Measurements from ENCODE around the gene ALX3.

Gene ALX3

GRCh38 chr1:110070671-110071242 is at the start of gene ALX3:
TSS of gene ALX3 (minus strand) at chr1:110070672. CDS start at chr1:110070612, 60 bp downstream.
- Mint-ChIP-seq H3K27me3 (peaks cover 95% of the 10 kb centered on the region), H3K27ac (peak within 1 kb of the TSS; percentile 62 to 92), H3K4me3 (peak within 1 kb of the TSS; percentile 75 to 79), H3K9me3 (no peaks in the 10 kb centered on the region), H3K4me1 (peaks cover 26% of the 10 kb centered on the region)
- ATAC-seq (peak; percentile 11), DNase-seq (no peak)

GRCh38 chr1:110119843-110120242 is 49.4 kb upstream of the ALX3 start:
- Mint-ChIP-seq H3K4me1 (peaks cover 18% of the 10 kb centered on the region), H3K4me3 (no peak overlapping the region), H3K9me3 (peaks cover 9 to 13% of the 10 kb centered on the region in 2 donors), H3K27ac (no peak overlapping the region), H3K27me3 (peaks cover 42% of the 10 kb centered on the region)
- DNase-seq (no peak), ATAC-seq (no peak)

- H3K27ac Mint-ChIP-seq: no peak overlapping the region
- DNase-seq: peak in 1 of 2 donors; percentile 28
- ATAC-seq: peak; percentile 74
Observed at GRCh38 chr1:110118636-110119396, 48.3 kb upstream of the ALX3 start.

GRCh38 chr1:110114784-110115183 is 44.3 kb upstream of the ALX3 start:
- ATAC-seq (no peak), DNase-seq (no peak)
- Mint-ChIP-seq H3K27me3 (peaks cover 62% of the 10 kb centered on the region), H3K9me3 (no peaks in the 10 kb centered on the region), H3K4me1 (peaks cover 11% of the 10 kb centered on the region), H3K27ac (peak overlapping the region in 1 of 2 donors; percentile 82), H3K4me3 (no peak overlapping the region)

More at GRCh38 chr1:110118636-110119396, 48.3 kb upstream of the ALX3 start:
- Mint-ChIP-seq H3K9me3 (peaks cover 9 to 13% of the 10 kb centered on the region in 2 donors), H3K4me3 (no peak overlapping the region), H3K4me1 (peaks cover 18% of the 10 kb centered on the region), H3K27me3 (peaks cover 50% of the 10 kb centered on the region)

GRCh38 chr1:110114173-110114572 is 43.7 kb upstream of the ALX3 start:
- DNase-seq (no peak), ATAC-seq (no peak)
- Mint-ChIP-seq H3K9me3 (no peaks in the 10 kb centered on the region), H3K27ac (no peak overlapping the region), H3K4me3 (no peak overlapping the region), H3K4me1 (peaks cover 11% of the 10 kb centered on the region), H3K27me3 (peaks cover 68% of the 10 kb centered on the region)

- Mint-ChIP-seq H3K27ac (no peak overlapping the region), H3K27me3 (peaks cover 69% of the 10 kb centered on the region), H3K9me3 (no peaks in the 10 kb centered on the region), H3K4me1 (peaks cover 7% of the 10 kb centered on the region), H3K4me3 (no peak overlapping the region)
- ATAC-seq (no peak), DNase-seq (no peak)
Observed at GRCh38 chr1:110113551-110113950, 43.1 kb upstream of the ALX3 start.

GRCh38 chr1:110112656-110113055 is 42.2 kb upstream of the ALX3 start:
- ATAC-seq: no peak
- H3K27me3 Mint-ChIP-seq: peaks cover 69% of the 10 kb centered on the region
- no peaks in the 10 kb centered on the region for H3K9me3 Mint-ChIP-seq
- no peak for DNase-seq
- peaks cover 6% of the 10 kb centered on the region for H3K4me1 Mint-ChIP-seq
- H3K27ac Mint-ChIP-seq: no peak overlapping the region
- H3K4me3 Mint-ChIP-seq: no peak overlapping the region

GRCh38 chr1:110112143-110112542 is 41.7 kb upstream of the ALX3 start, which contains the start of gene UBL4B:
TSS of gene UBL4B (plus strand) at chr1:110112443. CDS start at chr1:110112535, 92 bp downstream.
- Mint-ChIP-seq H3K9me3 (no peaks in the 10 kb centered on the region), H3K4me1 (peaks cover 6% of the 10 kb centered on the region), H3K27me3 (peaks cover 69% of the 10 kb centered on the region), H3K27ac (no peak within 1 kb of the TSS), H3K4me3 (no peak within 1 kb of the TSS)
- no peak for DNase-seq
- no peak for ATAC-seq

GRCh38 chr1:110111081-110111480 is 40.6 kb upstream of the ALX3 start:
- Mint-ChIP-seq H3K9me3 (no peaks in the 10 kb centered on the region), H3K4me1 (no peaks in the 10 kb centered on the region), H3K27me3 (peaks cover 59% of the 10 kb centered on the region), H3K27ac (no peak overlapping the region), H3K4me3 (no peak overlapping the region)
- DNase-seq: no peak
- ATAC-seq: no peak

GRCh38 chr1:110107867-110108469 is 37.5 kb upstream of the ALX3 start:
- ATAC-seq: no peak

GRCh38 chr1:110106013-110106941 is 35.8 kb upstream of the ALX3 start:
- Mint-ChIP-seq H3K4me1 (no peaks in the 10 kb centered on the region), H3K27ac (no peak overlapping the region), H3K4me3 (no peak overlapping the region), H3K9me3 (no peaks in the 10 kb centered on the region), H3K27me3 (peaks cover 14% of the 10 kb centered on the region)
- peak; percentile 84 for ATAC-seq
- DNase-seq: peak; percentile 46 to 68

More at GRCh38 chr1:110107867-110108469, 37.5 kb upstream of the ALX3 start:
- Mint-ChIP-seq H3K4me3 (no peak overlapping the region), H3K9me3 (no peaks in the 10 kb centered on the region), H3K27me3 (peaks cover 30% of the 10 kb centered on the region), H3K27ac (no peak overlapping the region), H3K4me1 (no peaks in the 10 kb centered on the region)
- no peak for DNase-seq

GRCh38 chr1:110102081-110102480 is 31.6 kb upstream of the ALX3 start:
- no peak for DNase-seq
- Mint-ChIP-seq H3K27ac (peak overlapping the region in 1 of 2 donors; percentile 90), H3K4me3 (no peak overlapping the region), H3K27me3 (no peaks in the 10 kb centered on the region), H3K9me3 (no peaks in the 10 kb centered on the region), H3K4me1 (no peaks in the 10 kb centered on the region)
- no peak for ATAC-seq

- no peaks in the 10 kb centered on the region for H3K4me1 Mint-ChIP-seq
- no peak overlapping the region for H3K27ac Mint-ChIP-seq
- ATAC-seq: no peak
- DNase-seq: no peak
- peaks cover 16% of the 10 kb centered on the region for H3K27me3 Mint-ChIP-seq
- H3K4me3 Mint-ChIP-seq: no peak overlapping the region
- H3K9me3 Mint-ChIP-seq: no peaks in the 10 kb centered on the region
Observed at GRCh38 chr1:110100335-110100734, 29.9 kb upstream of the ALX3 start.

GRCh38 chr1:110098222-110099026 is 28.0 kb upstream of the ALX3 start:
- Mint-ChIP-seq H3K9me3 (no peaks in the 10 kb centered on the region), H3K27me3 (peaks cover 26% of the 10 kb centered on the region), H3K4me1 (no peaks in the 10 kb centered on the region), H3K4me3 (no peak overlapping the region), H3K27ac (no peak overlapping the region)
- DNase-seq (no peak), ATAC-seq (no peak)
